ENCODE data around the gene SF3A2.

The SF3A2 gene

DNA sequence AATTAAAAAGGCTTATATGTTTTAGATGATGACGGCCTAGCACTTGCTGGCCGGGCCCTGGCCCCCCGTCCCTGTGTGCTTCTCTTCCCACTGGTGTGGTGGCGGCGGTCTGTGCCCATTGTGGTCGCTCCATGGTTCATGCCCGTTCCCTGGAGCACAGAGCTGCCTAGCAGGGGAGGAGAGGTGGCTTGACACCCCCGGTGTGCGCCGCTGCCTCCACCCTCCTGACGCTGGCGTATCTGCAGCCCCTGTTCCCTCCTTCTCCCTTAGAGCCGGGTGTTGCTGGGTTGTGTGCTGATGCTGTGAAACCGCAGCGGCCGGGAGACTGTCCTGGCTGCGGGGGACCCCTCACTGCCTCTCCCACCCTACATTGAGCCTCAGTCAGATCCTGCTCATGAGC is 43.8 kb upstream of the SF3A2 start:
- TF ChIP-seq ZFX (IDR thresholded peaks at IDR 0.05) (no peak), CTCF (conservative IDR thresholded peaks at IDR 0.05) (no peak)
- no peak overlapping the region for H3K27ac ChIP-seq

- no peak overlapping the region for H3K27ac ChIP-seq
- TF ChIP-seq CTCF (conservative IDR thresholded peaks at IDR 0.05): no peak
- TF ChIP-seq ZFX (IDR thresholded peaks at IDR 0.05): no peak
Measured at GRCh38 chr19:2193807-2194206, 42.8 kb upstream of the SF3A2 start.

GRCh38 chr19:2194513-2195078 is 42.0 kb upstream of the SF3A2 start:
- no peak for TF ChIP-seq ZFX (IDR thresholded peaks at IDR 0.05)
- no peak for TF ChIP-seq CTCF (conservative IDR thresholded peaks at IDR 0.05)
- no peak overlapping the region for H3K27ac ChIP-seq

DNA sequence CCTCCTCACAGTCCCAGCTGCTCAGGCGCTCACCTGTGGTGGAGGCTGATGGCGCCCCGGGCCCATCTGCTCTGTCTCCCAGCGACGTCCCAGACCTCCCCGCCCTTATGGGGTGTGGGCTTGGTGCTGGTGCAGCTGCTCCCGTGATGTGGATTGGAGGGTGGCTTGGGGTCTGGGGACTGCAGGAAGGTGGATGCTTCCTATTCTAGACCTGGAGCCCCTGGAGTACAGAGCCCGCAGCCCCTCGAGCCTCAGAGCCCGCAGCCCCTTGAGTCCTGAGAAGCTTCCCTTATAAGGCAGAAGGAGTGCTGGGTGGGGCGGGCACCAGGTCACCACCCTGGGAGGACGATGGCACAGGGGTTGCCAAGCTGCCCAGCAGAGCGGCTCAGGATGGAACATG is 41.3 kb upstream of the SF3A2 start:
- H3K27ac ChIP-seq: no peak overlapping the region
- TF ChIP-seq CTCF (conservative IDR thresholded peaks at IDR 0.05) (no peak), ZFX (IDR thresholded peaks at IDR 0.05) (no peak)

DNA sequence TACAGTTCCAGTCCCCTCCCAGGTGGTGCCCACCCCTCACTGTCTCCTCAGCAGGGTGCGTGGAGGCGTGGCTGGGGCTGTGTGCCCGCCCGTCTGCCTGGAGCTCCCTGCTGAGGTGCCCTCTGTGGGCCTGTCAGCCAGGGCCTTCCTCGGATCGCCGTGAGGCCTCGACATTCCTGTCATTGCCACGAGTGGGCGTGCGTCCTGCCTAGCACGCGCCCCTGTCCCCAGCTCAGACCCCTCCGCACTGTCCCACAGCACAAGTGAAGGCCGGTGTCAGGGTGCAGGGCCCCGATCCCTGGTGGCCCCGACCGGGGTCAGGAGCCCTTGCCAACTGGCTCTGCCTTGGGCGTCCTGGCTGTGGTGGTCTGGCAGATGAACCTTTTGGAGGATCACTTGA is 40.7 kb upstream of the SF3A2 start:
- no peak for TF ChIP-seq CTCF (conservative IDR thresholded peaks at IDR 0.05)
- TF ChIP-seq ZFX (IDR thresholded peaks at IDR 0.05): no peak
- no peak overlapping the region for H3K27ac ChIP-seq

DNA sequence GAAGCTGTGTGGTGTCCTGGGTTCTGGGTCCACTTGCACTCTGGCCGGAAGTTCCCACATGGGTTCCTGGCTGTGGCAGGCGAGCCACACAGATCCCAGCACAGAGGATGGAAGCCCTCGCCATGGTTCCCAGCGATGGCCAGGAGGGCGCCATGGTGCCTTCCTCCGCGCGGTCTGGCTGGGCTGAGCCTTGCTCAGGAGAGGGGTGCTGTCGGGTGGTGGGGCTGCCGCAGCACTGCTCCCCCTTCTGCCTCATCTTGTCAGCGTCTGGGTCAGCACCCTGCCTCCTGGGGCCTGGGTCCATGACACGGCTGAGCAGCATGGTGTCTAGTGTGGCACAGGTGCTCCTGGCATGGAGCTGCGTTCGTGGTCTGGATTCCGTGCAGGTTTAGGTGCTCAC is 39.4 kb upstream of the SF3A2 start:
- no peak overlapping the region for H3K27ac ChIP-seq
- no peak for TF ChIP-seq ZFX (IDR thresholded peaks at IDR 0.05)
- TF ChIP-seq CTCF (conservative IDR thresholded peaks at IDR 0.05): no peak

GRCh38 chr19:2198317-2198716 is 38.3 kb upstream of the SF3A2 start:
- H3K27ac ChIP-seq: no peak overlapping the region
- TF ChIP-seq CTCF (conservative IDR thresholded peaks at IDR 0.05) (no peak), ZFX (IDR thresholded peaks at IDR 0.05) (no peak)

All from C4-2B (cell line).